Epithelial cell of proximal tubule (primary cell): ENCODE measurements around the gene OXSM. TPM values are rescaled to one million over a fixed set of nuclear protein-coding genes. Genes with fewer than 3 reads are reported as not detected.

Experiments used
- DNase-seq: peaks from one replicate; pipeline ENCODE4 v3.0.0-alpha.2; 2011; ENCODE audit warnings: low read depth
- H3K4me3 ChIP-seq: 2 replicates; pipeline ENCODE4 v1.5.1; 2011; ENCODE audit warnings: low read depth, mild to moderate bottlenecking, low read length
- total RNA-seq: library from RNA; depleted of rRNA; stranded (reverse); fragments of >200 nt; gene quantifications from 2 replicates; pipeline ENCODE4 v1.2.3, GENCODE V29; 2015
- TF ChIP-seq, protein P1 (sequence below): conservative IDR thresholded peaks from 2 replicates; pipeline ENCODE4 v1.5.1; 2012; ENCODE audit warnings: low read depth, mild to moderate bottlenecking, low read length

The OXSM gene
- total RNA-seq, 1 donor from 2014 or later: 7.8 TPM

- TF ChIP-seq, protein P1, sequence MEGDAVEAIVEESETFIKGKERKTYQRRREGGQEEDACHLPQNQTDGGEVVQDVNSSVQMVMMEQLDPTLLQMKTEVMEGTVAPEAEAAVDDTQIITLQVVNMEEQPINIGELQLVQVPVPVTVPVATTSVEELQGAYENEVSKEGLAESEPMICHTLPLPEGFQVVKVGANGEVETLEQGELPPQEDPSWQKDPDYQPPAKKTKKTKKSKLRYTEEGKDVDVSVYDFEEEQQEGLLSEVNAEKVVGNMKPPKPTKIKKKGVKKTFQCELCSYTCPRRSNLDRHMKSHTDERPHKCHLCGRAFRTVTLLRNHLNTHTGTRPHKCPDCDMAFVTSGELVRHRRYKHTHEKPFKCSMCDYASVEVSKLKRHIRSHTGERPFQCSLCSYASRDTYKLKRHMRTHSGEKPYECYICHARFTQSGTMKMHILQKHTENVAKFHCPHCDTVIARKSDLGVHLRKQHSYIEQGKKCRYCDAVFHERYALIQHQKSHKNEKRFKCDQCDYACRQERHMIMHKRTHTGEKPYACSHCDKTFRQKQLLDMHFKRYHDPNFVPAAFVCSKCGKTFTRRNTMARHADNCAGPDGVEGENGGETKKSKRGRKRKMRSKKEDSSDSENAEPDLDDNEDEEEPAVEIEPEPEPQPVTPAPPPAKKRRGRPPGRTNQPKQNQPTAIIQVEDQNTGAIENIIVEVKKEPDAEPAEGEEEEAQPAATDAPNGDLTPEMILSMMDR: no peak
- H3K4me3 ChIP-seq: peak within 1 kb of the TSS; percentile 85
- no peak for DNase-seq
These were observed 6.8 kb upstream of the OXSM start, which contains the start of gene NGLY1 for GRCh38 chr3:25782938-25783660. Gene NGLY1, minus strand, starts transcription at chr3:25783443. Its CDS starts 53 bp downstream, at chr3:25783390.

DNA sequence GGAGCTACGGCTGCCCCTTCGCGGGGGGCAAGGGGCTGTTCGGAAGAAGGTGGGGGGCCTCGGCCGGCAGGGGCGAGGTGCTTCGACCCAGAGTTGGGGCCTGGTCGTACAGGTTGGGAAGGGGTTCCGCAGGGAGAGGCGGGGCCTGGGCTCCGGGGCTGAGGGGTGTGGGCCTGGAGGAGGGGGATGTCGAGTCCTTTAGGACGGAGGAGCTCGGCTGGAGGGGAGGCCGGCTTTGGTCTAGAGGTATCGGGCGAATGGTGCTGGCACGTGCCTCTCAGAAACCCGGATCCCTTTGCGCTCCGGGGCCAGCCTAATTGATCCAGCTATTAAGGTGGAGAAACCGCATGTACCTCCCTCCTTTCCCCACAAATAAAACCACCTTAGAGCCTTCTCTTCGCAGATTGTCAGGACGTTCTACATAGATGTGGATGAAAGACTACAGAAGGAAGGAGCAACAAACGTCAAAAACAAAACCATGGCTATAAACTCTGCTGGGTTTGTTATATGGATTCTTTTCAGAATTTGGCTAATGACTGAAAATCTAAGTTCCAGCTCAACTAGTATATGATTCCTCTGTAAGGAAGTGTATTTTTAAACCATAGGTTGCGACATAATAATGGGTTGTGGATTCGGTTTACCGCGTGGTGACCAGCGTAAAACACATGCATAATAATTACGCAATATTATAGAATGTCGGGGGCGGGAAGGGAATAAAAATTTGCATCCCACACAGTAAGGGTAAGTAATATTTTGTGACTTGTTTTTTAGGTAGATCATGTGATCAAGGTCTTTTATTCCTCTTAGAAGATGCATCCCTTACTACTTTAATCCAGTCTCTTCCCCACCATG is 6.0 kb upstream of the OXSM start:
- no peak for DNase-seq
- TF ChIP-seq, protein P1: no peak
- H3K4me3 ChIP-seq: peak overlapping the region; percentile 66

- TF ChIP-seq, protein P1: no peak
- H3K4me3 ChIP-seq: no peak overlapping the region
- DNase-seq: no peak
These were observed 4.9 kb upstream of the OXSM start for GRCh38 chr3:25784971-25785370.

DNA sequence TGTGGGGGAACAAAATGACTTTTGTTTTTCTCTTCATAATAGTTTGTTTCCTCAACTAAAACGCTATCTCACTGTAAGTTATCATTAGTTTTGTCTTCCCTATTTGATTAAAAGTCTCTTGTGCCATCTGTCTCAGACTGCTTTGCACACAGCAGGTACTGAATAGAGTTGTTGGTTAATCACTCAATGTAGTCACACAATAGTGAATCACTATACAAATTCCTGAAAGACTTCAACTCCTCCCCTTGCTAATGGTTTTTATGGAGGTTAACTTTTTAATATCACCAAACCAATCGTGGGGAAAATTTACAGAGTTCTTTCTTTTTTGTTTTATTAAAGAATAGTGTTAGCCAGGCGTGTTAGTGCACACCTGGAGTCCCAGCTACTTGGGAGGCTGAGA is 4.1 kb upstream of the OXSM start:
- no peak overlapping the region for H3K4me3 ChIP-seq
- TF ChIP-seq, protein P1: no peak
- no peak for DNase-seq

DNA sequence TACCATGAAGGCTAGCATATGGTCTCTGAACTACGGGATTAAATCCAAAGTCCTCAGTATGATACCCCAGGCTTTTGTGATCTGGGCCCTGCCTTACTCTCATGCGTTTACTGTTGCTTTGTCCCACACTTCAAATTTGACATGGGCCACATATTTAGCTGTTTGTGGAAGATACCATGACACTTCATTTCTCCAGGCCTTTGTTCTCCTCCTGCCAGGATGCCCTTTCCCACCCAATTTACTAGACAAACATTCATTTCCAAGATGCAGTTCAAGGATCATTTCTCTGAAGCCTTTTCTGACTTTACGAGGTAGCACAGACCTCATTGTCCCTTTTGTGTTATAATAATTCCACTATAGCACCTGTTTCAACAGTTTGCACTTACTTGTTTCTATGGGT is 2.2 kb upstream of the OXSM start:
- DNase-seq: no peak
- H3K4me3 ChIP-seq: no peak overlapping the region
- TF ChIP-seq, protein P1: no peak

GRCh38 chr3:25789209-25789595 is 688 bp upstream of the OXSM start:
- TF ChIP-seq, protein P1: no peak
- H3K4me3 ChIP-seq: peak overlapping the region; percentile 71
- no peak for DNase-seq
